Panc1 (cell line): ENCODE results near the gene GPR25. TPM values are rescaled to one million over a fixed set of nuclear protein-coding genes. Genes with fewer than 3 reads are reported as not detected.

Experiments used
- ATAC-seq: fragments of 200-7000 bp; cut with Tn5 transposase; 2 replicates; pipeline ENCODE4 v1.9.1; 2020; ENCODE audit warnings: mild to moderate bottlenecking, moderate library complexity
- BruUV-seq: library from RNA; stranded (reverse); fragments of 400-500 nt; replicated peaks from 2 replicates; lab custom pipeline; 2021; lab: Mats Ljungman, UMichigan
- CTCF ChIA-PET: fragments of 300-600 bp; sonication (Branson Sonifier 250); formaldehyde crosslinking; loops from one replicate; lab custom pipeline; 2022; ENCODE audit warnings: antibody characterized with exemption; lab: Charles Lee
- POLR2A ChIA-PET: fragments of 300-600 bp; sonication (Branson Sonifier 250); formaldehyde crosslinking; loops from one replicate; lab custom pipeline; 2022; ENCODE audit warnings: antibody characterized with exemption; lab: Charles Lee
- DNase-seq: peaks from one replicate; pipeline ENCODE4 v3.0.0-alpha.2; 2010; ENCODE audit warnings: low read depth, low spot score
- H3K27ac ChIP-seq: 2 replicates; pipeline ENCODE4 v1.5.1; 2011; ENCODE audit warnings: mild to moderate bottlenecking, low read length, inconsistent platforms
- H3K27me3 ChIP-seq: fragments of 200-500 bp; sonication (Bioruptor generic); 2 replicates; pipeline ENCODE4 v1.6.0; 2014; ENCODE audit warnings: low read length, inconsistent platforms; ENCODE audit not compliant: control insufficient read depth, insufficient read depth
- H3K36me3 ChIP-seq: fragments of 200-500 bp; sonication (Bioruptor generic); 2 replicates; pipeline ENCODE4 v1.5.1; 2014; ENCODE audit warnings: inconsistent platforms, mild to moderate bottlenecking, low read length, moderate library complexity; ENCODE audit not compliant: control insufficient read depth, insufficient read depth
- H3K4me1 ChIP-seq: 2 replicates; pipeline ENCODE4 v1.5.1; 2011; ENCODE audit warnings: inconsistent platforms, mild to moderate bottlenecking, low read length, moderate library complexity; ENCODE audit not compliant: control insufficient read depth, insufficient read depth
- H3K4me3 ChIP-seq, 2 experiments: 2 replicates each; pipeline ENCODE4 v1.5.1; 2011 to 2012; ENCODE audit warnings: low read depth in 2 of 2, low read length in 2 of 2, mild to moderate bottlenecking in 2 of 2, inconsistent platforms in 1 of 2, moderate library complexity in 1 of 2
- H3K9me3 ChIP-seq: fragments of 200-500 bp; sonication (Bioruptor generic); 2 replicates; pipeline ENCODE4 v1.5.1; 2014; ENCODE audit warnings: low read depth, mild to moderate bottlenecking, inconsistent platforms, low read length, moderate library complexity; ENCODE audit not compliant: control insufficient read depth, insufficient read depth
- CTCF ChIP-seq: fragments of 450-650 bp; IDR thresholded peaks from 2 replicates; pipeline ENCODE4 v1.5.1; 2017; ENCODE audit warnings: mild to moderate bottlenecking
- POLR2AphosphoS5 ChIP-seq: IDR thresholded peaks from 2 replicates; pipeline ENCODE4 v1.6.1; 2012; ENCODE audit warnings: mild to moderate bottlenecking, low read depth, low read length, moderate library complexity
- REST ChIP-seq, 2 experiments: IDR thresholded peaks; 2 replicates each; pipeline ENCODE4 v1.6.1; 2011 to 2012; ENCODE audit warnings: low read depth in 2 of 2, control low read depth in 1 of 2, low read length in 1 of 2, mild to moderate bottlenecking in 1 of 2, moderate library complexity in 1 of 2; ENCODE audit not compliant: insufficient read depth in 1 of 2
- SIN3A ChIP-seq: IDR thresholded peaks from 2 replicates; pipeline ENCODE4 v1.6.1; 2012; ENCODE audit warnings: low read depth, mild to moderate bottlenecking, low read length, moderate library complexity, borderline replicate concordance; ENCODE audit not compliant: insufficient read depth
- TCF7L2 ChIP-seq: IDR thresholded peaks from 2 replicates; pipeline ENCODE4 v1.6.1; 2011; ENCODE audit warnings: mild to moderate bottlenecking, low read depth, low read length, inconsistent platforms
- in situ Hi-C: cut with HindIII; loops from 2 replicates; pipeline ENCODE4 v1.10.0; 2016; ENCODE audit warnings: low sequenced_read_pairs, low pct_unique_long_range_greater_than_20kb
- intact Hi-C: fragments of 100-400 bp; cut with micrococcal nuclease; formaldehyde crosslinking; loops from one replicate; pipeline ENCODE4 v1.10.0; 2022; ENCODE audit not compliant: unreplicated experiment
- total RNA-seq: library from RNA; stranded (reverse); gene quantifications from one replicate; pipeline ENCODE4 v1.2.1, GENCODE V29; 2021; ENCODE audit not compliant: unreplicated experiment

Gene GPR25
- total RNA-seq, 1 experiment from 2014 or later, result not detected

- H3K9me3 ChIP-seq, result no peaks in the 10 kb centered on the region
- CTCF ChIA-PET, result interaction anchor here (0.6 kb wide), 1 partner anchor 244 kb away, joined by 4 read pairs; no protein-coding TSS in a partner anchor
- no peaks in the 10 kb centered on the region; the same call in 1 of the 2 replicates for H3K4me1 ChIP-seq
- in situ Hi-C loops (no loop called here), intact Hi-C loops (no loop called here)
- no peak overlapping the region for H3K4me3 ChIP-seq
- no peak for ATAC-seq
- no TSS peak for BruUV-seq
- DNase-seq, result no peak
- no peaks in the 10 kb centered on the region for H3K36me3 ChIP-seq
- no peaks in the 10 kb centered on the region for H3K27me3 ChIP-seq
- TF ChIP-seq CTCF, result no peak
- TF ChIP-seq REST (IDR thresholded peaks at IDR 0.05; ENCODE audit: insufficient read depth in 1 of 2, low read depth in 2 of 2, low read length in 1 of 2), result no peak
- TF ChIP-seq TCF7L2, result no peak
- no peak for TF ChIP-seq SIN3A
- no peak for TF ChIP-seq POLR2AphosphoS5
- H3K27ac ChIP-seq, result no peak overlapping the region
- POLR2A ChIA-PET, result no interaction called here
Measured at GRCh38 chr1:200866116-200866515, 6.7 kb upstream of the GPR25 start.

- intact Hi-C loops, result no loop called here
- ATAC-seq (0 out of 2 replicates have a peak, but pooled peaks have one; percentile 31), DNase-seq (no peak)
- H3K9me3 ChIP-seq, result no peaks in the 10 kb centered on the region
- CTCF ChIA-PET, result no interaction called here
- no peak overlapping the region for H3K27ac ChIP-seq
- no peaks in the 10 kb centered on the region; the same call in 1 of the 2 replicates for H3K4me1 ChIP-seq
- in situ Hi-C loops, result no loop called here
- BruUV-seq, result no TSS peak
- POLR2A ChIA-PET, result no interaction called here
- TF ChIP-seq POLR2AphosphoS5, result no peak
- H3K4me3 ChIP-seq, result no peak overlapping the region
- H3K27me3 ChIP-seq, result no peaks in the 10 kb centered on the region
- H3K36me3 ChIP-seq, result no peaks in the 10 kb centered on the region
Measured at GRCh38 chr1:200866521-200866920, 6.3 kb upstream of the GPR25 start.

- CTCF ChIA-PET, result no interaction called here
Measured at GRCh38 chr1:200867018-200867811, 5.6 kb upstream of the GPR25 start.

More at GRCh38 chr1:200867018-200867811, 5.6 kb upstream of the GPR25 start:
- no peaks in the 10 kb centered on the region for H3K9me3 ChIP-seq
- POLR2A ChIA-PET, result no interaction called here
- ATAC-seq (0 out of 2 replicates have a peak, but pooled peaks have one; percentile 13), DNase-seq (no peak)
- H3K4me3 ChIP-seq, result no peak overlapping the region
- H3K27ac ChIP-seq, result no peak overlapping the region
- H3K27me3 ChIP-seq, result no peaks in the 10 kb centered on the region
- no TSS peak for BruUV-seq
- no peaks in the 10 kb centered on the region for H3K36me3 ChIP-seq
- no peaks in the 10 kb centered on the region; the same call in 1 of the 2 replicates for H3K4me1 ChIP-seq
- in situ Hi-C loops (no loop called here), intact Hi-C loops (no loop called here)
- TF ChIP-seq POLR2AphosphoS5, result peak; percentile 18; the same call in 1 of the 2 replicates
- TF ChIP-seq REST (IDR thresholded peaks at IDR 0.05; ENCODE audit: insufficient read depth in 1 of 2, low read depth in 2 of 2, low read length in 1 of 2), result no peak
- TF ChIP-seq SIN3A, result no peak
- no peak for TF ChIP-seq CTCF
